ENCODE data around the gene MAGIX.

The MAGIX gene

GRCh38 chrX:49198540-49199314, 36.2 kb downstream of the MAGIX start:
- TF ChIP-seq ARNTL (CRISPR knock-in tag; IDR thresholded peaks at IDR 0.05; ENCODE audit: borderline replicate concordance, low read depth) (no peak), PPARA (CRISPR knock-in tag; IDR thresholded peaks at IDR 0.05; ENCODE audit: borderline replicate concordance) (no peak), CSDC2 (CRISPR knock-in tag; IDR thresholded peaks at IDR 0.05) (no peak), ZFP30 (CRISPR knock-in tag; IDR thresholded peaks at IDR 0.05) (no peak), ZNF8 (CRISPR knock-in tag; IDR thresholded peaks at IDR 0.05) (no peak)
- no peak for ATAC-seq

GRCh38 chrX:49199315-49199595, 36.7 kb downstream of the MAGIX start:
- ATAC-seq, result no peak
- TF ChIP-seq ZNF8 (CRISPR knock-in tag; IDR thresholded peaks at IDR 0.05), result no peak
- TF ChIP-seq ZC3H10 (CRISPR knock-in tag; IDR thresholded peaks at IDR 0.05), result no peak
- no peak for TF ChIP-seq ZFP30 (CRISPR knock-in tag; IDR thresholded peaks at IDR 0.05)
- TF ChIP-seq SNAI2 (CRISPR knock-in tag; IDR thresholded peaks at IDR 0.05), result no peak
- TF ChIP-seq CREB5 (CRISPR knock-in tag; IDR thresholded peaks at IDR 0.05; ENCODE audit: low read depth), result no peak
- TF ChIP-seq ISL1 (CRISPR knock-in tag; IDR thresholded peaks at IDR 0.05), result no peak
- TF ChIP-seq RARB (CRISPR knock-in tag; IDR thresholded peaks at IDR 0.05), result no peak

GRCh38 chrX:49199906-49200771, 37.6 kb downstream of the MAGIX start, which contains the start of gene SYP:
SYP (minus strand) TSS chrX:49200193; CDS start chrX:49200186, 7 bp downstream.
- TF ChIP-seq CREB5 (CRISPR knock-in tag; IDR thresholded peaks at IDR 0.05; ENCODE audit: low read depth) (no peak), ZFP30 (CRISPR knock-in tag; IDR thresholded peaks at IDR 0.05) (no peak), OSR1 (CRISPR knock-in tag; IDR thresholded peaks at IDR 0.05) (no peak), ZNF8 (CRISPR knock-in tag; IDR thresholded peaks at IDR 0.05) (no peak), SNAI2 (CRISPR knock-in tag; IDR thresholded peaks at IDR 0.05) (peak; percentile 30; the same call in 1 of the 2 replicates), ZFP3 (CRISPR knock-in tag; IDR thresholded peaks at IDR 0.05) (peak; percentile 72), PPARA (CRISPR knock-in tag; IDR thresholded peaks at IDR 0.05; ENCODE audit: borderline replicate concordance) (no peak), ARNTL (CRISPR knock-in tag; IDR thresholded peaks at IDR 0.05; ENCODE audit: borderline replicate concordance, low read depth) (no peak), ZNF565 (CRISPR knock-in tag; conservative IDR thresholded peaks at IDR 0.05; ENCODE audit: low read depth) (no peak), TOX (CRISPR knock-in tag; IDR thresholded peaks at IDR 0.05; ENCODE audit: borderline replicate concordance) (no peak), PATZ1 (CRISPR knock-in tag; IDR thresholded peaks at IDR 0.05; ENCODE audit: borderline replicate concordance) (no peak), CSRNP3 (CRISPR knock-in tag; IDR thresholded peaks at IDR 0.05) (no peak), GLIS3 (CRISPR knock-in tag; IDR thresholded peaks at IDR 0.05) (no peak), ZC3H10 (CRISPR knock-in tag; IDR thresholded peaks at IDR 0.05) (0 out of 2 replicates have a peak, but pooled peaks have one; percentile 19), TSHZ2 (CRISPR knock-in tag; IDR thresholded peaks at IDR 0.05) (no peak), POU6F1 (CRISPR knock-in tag; IDR thresholded peaks at IDR 0.05; ENCODE audit: borderline replicate concordance, low read depth) (no peak), CSDC2 (CRISPR knock-in tag; IDR thresholded peaks at IDR 0.05) (peak; percentile 73; the same call in 1 of the 2 replicates), ZNF70 (CRISPR knock-in tag; IDR thresholded peaks at IDR 0.05) (no peak), ISL1 (CRISPR knock-in tag; IDR thresholded peaks at IDR 0.05) (no peak), RARB (CRISPR knock-in tag; IDR thresholded peaks at IDR 0.05) (no peak)
- peak; percentile 98 for ATAC-seq
